ENCODE data around the gene NEGR1.

NEGR1 gene

DNA sequence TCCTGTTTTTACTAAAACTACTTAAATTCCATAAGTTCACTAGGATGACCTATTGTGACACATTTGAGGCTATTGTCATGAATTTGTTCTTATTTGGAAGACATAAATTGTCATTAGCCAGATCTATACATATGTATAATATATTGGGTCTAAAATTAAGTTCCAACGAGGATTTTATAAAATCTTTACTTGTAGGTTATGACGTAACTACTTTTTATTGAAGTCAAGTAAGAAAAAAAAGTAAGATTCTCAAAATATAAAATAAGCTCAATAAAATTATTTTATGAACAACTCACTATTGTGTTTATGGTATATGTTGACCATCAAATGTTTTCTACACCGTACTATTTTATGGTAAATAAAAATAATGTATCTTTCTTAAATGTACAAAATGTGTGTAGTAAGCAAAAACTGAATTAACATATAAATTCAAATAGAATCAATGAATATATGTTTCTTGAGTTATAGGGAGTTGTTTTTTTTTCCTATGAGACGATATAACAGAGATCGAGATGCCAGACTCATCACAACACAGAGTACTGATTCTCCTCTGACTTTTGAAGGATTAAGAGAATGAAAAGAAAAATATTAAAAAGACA is 64.1 kb downstream of the NEGR1 start:
- no peak for DNase-seq (ENCODE audit: low read depth)
- TF ChIP-seq, protein P1, sequence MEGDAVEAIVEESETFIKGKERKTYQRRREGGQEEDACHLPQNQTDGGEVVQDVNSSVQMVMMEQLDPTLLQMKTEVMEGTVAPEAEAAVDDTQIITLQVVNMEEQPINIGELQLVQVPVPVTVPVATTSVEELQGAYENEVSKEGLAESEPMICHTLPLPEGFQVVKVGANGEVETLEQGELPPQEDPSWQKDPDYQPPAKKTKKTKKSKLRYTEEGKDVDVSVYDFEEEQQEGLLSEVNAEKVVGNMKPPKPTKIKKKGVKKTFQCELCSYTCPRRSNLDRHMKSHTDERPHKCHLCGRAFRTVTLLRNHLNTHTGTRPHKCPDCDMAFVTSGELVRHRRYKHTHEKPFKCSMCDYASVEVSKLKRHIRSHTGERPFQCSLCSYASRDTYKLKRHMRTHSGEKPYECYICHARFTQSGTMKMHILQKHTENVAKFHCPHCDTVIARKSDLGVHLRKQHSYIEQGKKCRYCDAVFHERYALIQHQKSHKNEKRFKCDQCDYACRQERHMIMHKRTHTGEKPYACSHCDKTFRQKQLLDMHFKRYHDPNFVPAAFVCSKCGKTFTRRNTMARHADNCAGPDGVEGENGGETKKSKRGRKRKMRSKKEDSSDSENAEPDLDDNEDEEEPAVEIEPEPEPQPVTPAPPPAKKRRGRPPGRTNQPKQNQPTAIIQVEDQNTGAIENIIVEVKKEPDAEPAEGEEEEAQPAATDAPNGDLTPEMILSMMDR (conservative IDR thresholded peaks at IDR 0.05; ENCODE audit: low read depth, low read length), result no peak
- no peak overlapping the region for H3K4me3 ChIP-seq (ENCODE audit: low read depth, low read length)

DNA sequence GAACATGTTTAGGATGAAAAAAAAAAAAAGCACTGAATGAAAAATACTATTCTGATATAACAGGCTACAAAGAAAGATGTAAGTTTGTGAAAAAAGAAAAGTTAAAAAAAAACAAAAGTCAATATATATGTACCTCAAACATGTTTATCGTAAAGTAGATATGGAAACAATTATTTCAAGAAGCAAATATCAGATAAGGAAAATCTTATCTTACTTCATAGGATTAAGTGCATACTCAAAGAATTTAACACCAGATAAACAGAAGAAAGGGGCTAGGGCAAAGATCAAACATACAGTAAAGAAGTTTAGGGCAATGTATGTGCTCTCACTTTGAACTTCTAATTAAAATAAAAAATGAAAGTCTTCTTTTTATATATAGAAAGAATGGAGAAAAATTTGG is 75.3 kb downstream of the NEGR1 start:
- TF ChIP-seq, protein P1 (conservative IDR thresholded peaks at IDR 0.05; ENCODE audit: low read depth, low read length), result no peak
- H3K4me3 ChIP-seq (ENCODE audit: low read depth, low read length), result no peak overlapping the region
- DNase-seq (ENCODE audit: low read depth), result no peak

DNA sequence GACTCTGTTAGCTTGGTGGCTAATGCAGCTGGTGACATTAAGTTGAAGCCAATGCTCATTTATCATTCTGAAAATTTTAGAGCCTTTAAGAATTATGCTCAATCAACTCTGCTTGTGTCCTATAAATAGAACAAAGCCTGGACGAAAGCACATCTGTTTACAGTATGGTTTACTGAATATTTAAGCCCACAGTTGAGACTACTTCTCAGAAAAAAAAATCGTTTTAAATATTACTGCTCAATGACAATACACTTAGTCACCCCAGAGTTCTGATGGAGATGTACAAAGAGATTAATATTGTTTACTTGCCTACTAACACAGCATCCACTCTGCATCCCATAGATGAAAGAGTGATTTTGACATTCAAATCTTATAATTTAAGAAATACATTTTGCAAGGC is 79.6 kb downstream of the NEGR1 start:
- no peak for DNase-seq (ENCODE audit: low read depth)
- no peak overlapping the region for H3K4me3 ChIP-seq (ENCODE audit: low read depth, low read length)
- TF ChIP-seq, protein P1 (conservative IDR thresholded peaks at IDR 0.05; ENCODE audit: low read depth, low read length), result no peak

DNA sequence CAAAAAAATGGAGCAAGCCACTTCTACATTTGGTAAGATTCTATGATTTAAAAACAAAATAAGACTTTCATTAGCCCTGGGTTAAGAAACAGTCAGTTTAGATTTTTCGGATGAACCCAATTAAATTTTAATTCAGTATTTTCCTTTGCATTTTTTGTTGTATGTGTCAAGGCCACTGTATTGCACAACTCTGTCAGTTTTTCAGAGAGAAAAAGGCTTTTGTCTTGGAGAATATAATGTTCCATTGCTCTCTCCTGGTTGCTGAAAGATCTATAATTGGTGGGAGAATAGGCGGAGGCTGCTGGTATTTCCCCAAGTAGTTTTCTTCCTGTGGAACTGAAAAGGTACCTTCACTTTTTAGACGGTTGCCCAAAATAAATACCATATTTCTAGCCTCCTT is 84.6 kb downstream of the NEGR1 start:
- no peak for DNase-seq (ENCODE audit: low read depth)
- TF ChIP-seq, protein P1 (conservative IDR thresholded peaks at IDR 0.05; ENCODE audit: low read depth, low read length), result no peak
- no peak overlapping the region for H3K4me3 ChIP-seq (ENCODE audit: low read depth, low read length)

DNA sequence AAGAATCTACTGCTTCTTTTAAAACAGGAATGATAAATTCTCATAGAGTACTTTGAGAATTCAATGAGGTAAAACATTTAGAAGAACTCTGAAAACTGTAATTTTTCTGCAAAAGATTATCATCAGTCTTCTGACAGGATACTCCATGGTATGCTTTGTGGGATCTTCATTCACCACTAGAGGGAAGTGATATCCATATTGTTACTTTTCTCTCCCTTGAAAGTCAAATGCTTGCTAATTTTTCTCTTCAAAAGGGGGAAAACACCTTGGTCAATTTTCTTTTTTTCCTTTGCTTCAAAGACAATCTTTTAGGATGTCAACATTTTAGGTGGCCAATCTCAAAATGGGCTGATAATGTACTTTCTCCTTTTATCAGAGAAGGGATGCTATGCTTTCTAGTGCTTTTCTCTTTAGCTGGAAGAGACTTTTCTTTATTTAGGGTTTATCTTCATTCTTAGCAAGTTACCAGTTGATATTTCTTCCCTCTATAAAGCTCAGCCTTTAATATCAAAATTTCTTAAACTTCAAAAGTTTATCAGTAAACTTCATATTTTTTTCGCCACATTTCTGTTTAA is 95.5 kb downstream of the NEGR1 start:
- H3K4me3 ChIP-seq (ENCODE audit: low read depth, low read length), result no peak overlapping the region
- peak; percentile 54 for DNase-seq (ENCODE audit: low read depth)
- TF ChIP-seq, protein P1 (conservative IDR thresholded peaks at IDR 0.05; ENCODE audit: low read depth, low read length), result peak; percentile 64

DNA sequence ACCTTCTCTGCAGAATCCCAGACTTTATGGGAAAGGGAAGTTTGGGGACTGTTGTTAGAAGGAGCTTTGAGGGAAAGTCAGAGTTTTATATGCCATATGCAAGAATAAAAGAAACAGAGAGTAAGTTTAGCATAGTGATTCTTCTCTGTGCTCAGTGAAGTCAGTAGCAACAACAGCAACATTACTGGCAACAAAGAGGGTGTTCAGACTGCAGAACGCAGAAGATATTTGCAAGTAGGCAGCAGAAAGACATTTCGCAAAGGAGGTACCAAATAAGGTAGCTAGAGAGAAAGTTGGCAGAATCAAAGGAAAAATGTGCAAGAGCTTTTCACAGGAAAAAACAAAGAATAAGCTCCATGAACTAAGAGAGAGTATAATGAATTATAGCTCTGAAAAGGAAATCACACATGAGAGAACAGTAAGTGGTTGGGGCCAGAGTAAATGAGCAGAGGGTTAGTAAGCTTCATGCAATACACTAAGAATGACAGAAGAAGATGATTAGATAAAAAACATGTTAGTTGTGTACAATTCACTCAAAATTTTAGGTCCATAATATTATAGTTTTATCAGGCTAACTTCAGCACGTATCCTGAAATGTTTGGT is 98.1 kb downstream of the NEGR1 start:
- TF ChIP-seq, protein P1 (conservative IDR thresholded peaks at IDR 0.05; ENCODE audit: low read depth, low read length), result no peak
- no peak for DNase-seq (ENCODE audit: low read depth)
- no peak overlapping the region for H3K4me3 ChIP-seq (ENCODE audit: low read depth, low read length)

DNA sequence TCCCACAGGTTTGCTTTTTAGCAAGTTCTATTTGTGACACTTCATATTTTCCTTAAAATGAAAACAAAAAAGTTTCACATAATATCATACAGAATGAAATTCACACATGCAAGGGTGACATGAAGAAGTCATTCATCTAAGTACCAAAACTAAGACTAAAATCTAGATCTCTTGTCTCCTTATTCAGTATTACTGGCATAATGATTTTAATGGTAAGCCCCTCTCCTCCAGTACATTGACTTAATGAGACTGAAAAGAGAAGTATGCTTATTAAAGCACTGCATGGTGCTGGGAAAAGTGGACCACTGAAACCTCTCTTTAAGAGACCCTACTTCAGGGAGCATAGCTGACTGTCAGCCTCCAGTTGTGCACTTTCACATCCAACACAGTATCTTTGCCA is 99.5 kb downstream of the NEGR1 start:
- no peak overlapping the region for H3K4me3 ChIP-seq (ENCODE audit: low read depth, low read length)
- no peak for DNase-seq (ENCODE audit: low read depth)
- TF ChIP-seq, protein P1 (conservative IDR thresholded peaks at IDR 0.05; ENCODE audit: low read depth, low read length), result no peak

Data from choroid plexus epithelial cell (primary cell).